Measurements from ENCODE around the gene SLC17A3.

SLC17A3 gene, protein sequence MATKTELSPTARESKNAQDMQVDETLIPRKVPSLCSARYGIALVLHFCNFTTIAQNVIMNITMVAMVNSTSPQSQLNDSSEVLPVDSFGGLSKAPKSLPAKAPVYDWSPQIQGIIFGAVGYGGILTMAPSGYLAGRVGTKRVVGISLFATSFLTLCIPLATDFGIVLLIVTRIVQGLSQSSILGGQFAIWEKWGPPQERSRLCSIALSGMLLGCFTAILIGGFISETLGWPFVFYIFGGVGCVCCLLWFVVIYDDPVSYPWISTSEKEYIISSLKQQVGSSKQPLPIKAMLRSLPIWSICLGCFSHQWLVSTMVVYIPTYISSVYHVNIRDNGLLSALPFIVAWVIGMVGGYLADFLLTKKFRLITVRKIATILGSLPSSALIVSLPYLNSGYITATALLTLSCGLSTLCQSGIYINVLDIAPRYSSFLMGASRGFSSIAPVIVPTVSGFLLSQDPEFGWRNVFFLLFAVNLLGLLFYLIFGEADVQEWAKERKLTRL

DNA sequence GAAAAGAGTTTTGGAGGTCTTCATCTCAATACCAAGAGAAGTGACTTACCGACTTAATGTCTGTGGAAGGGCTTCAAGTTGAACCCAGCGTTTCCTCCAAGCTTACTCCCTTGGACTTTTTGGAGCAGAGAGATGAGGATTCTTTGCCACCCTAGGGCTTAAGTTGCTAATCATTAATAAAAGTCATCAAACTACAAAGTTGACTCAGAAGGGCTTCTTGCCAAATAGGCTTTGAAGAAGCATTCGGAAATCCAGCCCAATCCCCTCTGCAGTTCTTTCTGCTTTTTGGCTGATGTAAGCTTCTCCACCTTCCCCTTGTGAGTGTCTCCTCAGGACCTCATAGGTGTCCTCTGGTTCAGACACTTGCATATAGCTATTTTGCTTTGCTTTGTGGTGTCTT lies at the start of gene SLC17A3:
Gene SLC17A3 (minus strand): TSS at position 126 of the 400 bp plus-strand sequence. CDS start 5,856 bp downstream, outside the sequence.
- DNase-seq (ENCODE audit: low read depth in 4 of 4, low spot score in 1 of 4): no peak

DNA sequence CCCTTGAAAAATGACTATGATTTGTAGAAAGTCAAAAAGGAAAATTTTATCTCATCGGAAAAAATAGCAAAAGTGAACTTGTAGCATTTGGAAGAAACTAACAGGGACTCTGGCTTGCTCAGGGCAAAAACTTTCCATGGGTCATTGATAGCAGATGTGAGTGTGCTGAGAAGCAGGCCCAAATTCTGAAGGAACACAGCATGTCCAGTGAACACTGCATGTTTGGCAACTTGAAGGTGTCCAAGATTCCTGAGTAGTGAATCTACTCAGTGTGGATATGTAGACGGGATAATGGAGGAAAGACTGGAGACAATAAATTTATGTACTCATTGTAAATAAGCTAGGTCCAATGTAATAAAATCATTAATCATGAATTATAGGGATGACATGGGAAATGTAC lies 48.3 kb upstream of the SLC17A3 start:
- DNase-seq (ENCODE audit: low read depth in 4 of 4, low spot score in 1 of 4): no peak

DNA sequence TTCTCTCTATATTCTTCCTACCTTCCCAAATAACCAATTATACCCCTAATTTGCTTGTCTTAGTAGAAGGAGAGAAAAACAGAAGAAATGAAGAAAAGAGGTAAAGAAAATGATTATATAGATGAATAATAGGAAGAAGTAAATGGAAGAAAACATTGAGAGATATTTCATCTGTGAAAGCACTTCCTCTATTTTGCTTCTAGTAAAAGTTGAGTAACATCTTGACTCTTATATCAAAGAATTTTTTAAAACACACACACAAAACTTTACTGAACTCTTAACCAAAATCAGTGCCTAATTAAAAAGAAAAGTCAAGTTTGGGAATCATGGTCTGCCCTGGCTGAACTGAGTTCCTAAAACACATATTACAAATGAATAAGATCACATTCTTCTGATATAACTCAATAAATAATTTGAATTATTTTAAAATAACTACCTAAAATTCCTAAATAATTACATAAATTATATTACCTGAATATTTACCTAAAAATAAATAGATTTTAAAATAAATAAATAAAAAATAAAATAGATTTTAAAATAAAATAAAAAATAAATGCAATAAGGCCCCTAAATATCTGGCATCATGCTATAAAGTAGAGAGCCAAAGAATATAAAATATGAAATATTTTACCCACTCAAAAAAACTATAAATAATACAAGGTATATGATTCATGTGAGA lies 47.6 kb upstream of the SLC17A3 start:
- DNase-seq (ENCODE audit: low read depth in 4 of 4, low spot score in 1 of 4): no peak

DNA sequence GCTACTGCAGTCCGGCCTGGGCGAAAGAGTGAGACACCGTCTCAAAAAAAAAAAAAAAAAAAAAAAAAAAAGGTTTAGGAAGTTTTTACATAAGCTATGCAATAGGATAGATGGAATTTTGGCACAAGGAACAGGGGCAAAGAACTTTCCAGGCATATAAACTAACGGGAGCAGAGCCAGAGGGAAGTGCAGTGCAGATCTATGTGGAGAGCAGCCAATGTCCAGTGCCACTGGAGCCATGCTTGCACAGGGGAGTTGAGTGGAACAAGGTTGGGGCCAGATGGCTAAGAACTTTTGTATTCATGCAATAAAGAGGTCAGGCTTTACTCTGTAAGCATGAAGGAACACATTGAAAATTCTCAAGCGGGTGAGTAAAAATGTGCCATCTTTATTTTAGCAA lies 45.6 kb upstream of the SLC17A3 start:
- no peak for DNase-seq (ENCODE audit: low read depth in 4 of 4, low spot score in 1 of 4)

DNA sequence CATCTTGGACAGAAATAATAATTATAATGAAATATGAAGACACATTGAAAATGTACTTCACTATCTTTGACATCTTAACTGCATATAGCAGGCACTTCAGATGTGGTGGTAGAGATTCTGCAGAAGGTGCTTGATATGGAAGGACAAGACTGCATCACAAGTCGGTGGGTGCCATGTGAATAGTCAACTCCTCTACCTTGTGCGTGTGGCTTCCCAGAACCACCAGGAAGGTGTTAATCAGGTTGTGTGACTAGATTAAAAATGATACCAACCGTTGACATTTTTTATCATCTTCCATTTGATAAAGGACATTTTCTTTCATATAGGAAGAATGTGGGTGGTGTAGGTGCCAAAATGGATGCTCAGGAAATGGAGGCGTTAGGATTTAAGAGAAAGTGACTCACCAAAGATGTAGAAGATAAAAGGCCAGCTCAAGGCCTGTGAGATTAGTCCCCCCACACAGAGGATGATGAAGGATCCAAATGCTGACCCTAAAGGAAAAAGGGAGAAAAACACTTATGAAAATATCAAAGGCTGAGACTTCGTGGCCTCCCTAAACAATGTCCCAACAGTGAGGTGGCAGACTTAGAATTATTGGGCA lies 44.1 kb upstream of the SLC17A3 start:
- DNase-seq (ENCODE audit: low read depth in 4 of 4, low spot score in 1 of 4): peak in 1 of 4 experiments; percentile 22

DNA sequence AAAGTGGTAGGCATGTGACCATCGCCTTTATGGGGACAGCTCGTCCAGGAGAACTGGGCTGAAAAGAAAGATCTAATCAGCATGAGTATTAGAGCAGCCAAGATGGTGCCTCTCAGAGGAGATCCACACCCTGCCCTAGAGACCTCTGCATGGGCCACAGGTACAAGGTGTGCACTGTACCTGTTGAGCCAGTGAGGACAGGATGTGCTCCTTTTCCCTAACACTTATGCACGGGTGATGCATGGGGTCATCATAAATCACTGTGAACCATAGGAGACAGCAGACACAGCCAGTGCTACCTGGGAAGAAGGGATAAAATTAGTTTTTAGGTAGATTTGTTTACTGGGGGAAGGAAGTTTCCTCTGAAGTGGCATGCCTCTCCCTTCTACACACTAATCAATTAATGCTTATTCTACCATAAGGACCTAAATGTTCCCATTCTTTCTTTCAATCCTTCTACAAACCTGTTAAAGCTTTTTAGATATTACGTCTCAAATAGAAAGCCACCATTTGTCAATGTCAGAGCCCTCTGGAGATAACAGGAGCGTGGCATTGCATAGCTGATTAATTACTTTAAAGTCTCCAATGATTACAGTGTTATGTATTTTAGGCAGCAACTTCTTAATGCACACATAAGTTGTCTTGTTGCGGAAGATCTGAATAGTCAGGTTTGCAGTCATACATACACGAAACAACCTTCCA lies 42.9 kb upstream of the SLC17A3 start:
- DNase-seq (ENCODE audit: low read depth in 4 of 4, low spot score in 1 of 4): no peak

DNA sequence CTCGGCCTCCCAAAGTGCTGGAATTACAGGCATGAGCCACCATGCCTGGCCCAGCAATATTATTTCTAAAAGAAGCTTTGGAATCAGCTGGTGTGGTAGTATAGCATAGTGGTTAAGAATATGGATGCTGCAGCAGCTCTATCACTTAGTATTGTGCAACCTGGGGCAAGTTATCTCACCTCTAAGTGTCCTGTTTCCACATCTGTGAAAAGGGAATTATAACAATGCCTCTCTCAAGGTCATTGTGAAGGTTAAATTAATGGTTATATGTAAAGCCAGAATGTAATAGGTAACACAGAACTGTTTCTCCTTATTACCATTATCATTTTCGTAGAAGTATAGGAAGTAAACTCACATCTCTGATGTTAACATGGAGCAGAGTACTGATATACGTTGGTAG lies 42.3 kb upstream of the SLC17A3 start:
- no peak for DNase-seq (ENCODE audit: low read depth in 4 of 4, low spot score in 1 of 4)

DNA sequence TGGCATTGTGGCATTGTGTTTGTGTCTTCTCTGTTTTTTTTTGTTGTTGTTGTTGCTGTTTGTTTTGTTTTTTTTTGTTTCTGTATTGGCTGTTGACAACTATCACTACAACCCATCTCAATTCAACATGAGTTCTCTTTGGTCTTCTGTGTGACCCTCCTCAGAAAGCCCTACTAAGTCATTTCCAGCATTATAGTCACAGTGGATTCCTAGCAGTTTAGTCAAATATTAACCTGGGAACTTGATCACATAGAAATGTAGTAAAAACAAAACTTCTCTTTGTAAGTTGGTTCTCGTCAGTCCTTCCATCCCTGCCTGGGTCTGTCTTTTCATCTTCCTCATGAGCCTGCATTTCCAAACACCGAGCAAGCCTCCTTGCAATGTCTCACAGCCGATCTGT lies 39.7 kb upstream of the SLC17A3 start:
- DNase-seq (ENCODE audit: low read depth in 4 of 4, low spot score in 1 of 4): no peak

DNA sequence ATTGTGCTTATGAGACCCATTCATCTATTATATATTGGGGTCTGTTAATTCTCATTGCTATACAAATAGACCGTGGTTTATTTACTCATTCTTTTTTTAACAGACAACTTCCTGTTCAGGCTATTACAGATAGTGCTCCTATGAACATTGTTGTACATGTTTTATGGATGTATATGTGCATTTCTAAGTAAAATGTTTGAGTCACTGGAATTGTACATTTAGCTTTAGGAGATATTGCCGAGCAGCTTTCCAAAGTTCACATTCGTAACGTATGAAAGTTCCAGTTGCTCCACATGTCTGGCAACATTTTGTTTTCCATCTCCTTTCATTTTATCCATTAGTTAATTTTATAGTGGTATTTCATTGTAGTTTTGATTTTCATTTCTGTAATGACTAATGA lies 37.3 kb upstream of the SLC17A3 start:
- DNase-seq (ENCODE audit: low read depth in 4 of 4, low spot score in 1 of 4): no peak

DNA sequence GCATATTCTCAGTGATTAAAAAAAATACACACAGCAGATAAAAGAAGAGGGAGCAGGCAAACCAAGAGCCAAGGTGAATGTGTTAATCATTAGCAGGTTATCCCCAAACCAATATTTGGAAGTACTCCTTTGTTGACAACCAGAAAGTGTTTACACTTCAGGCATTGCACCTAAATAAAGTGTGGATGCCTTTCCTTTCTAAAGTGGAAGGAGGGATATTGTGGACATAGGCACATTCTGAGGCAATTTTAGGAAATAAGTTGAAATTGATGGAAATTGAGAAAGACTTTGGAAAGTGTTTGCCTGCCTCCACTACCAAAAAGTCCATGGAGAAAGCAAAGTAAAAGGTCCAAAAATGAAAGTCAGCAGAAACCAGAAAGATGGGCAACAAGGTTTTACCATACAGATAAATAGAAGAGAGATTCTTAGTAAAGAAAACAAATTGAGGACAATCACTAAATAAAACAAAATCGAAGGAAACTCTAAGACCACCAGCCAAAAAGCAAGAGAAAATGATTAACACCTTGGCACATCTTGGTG lies 33.5 kb upstream of the SLC17A3 start:
- DNase-seq (ENCODE audit: low read depth in 4 of 4, low spot score in 1 of 4): no peak

DNA sequence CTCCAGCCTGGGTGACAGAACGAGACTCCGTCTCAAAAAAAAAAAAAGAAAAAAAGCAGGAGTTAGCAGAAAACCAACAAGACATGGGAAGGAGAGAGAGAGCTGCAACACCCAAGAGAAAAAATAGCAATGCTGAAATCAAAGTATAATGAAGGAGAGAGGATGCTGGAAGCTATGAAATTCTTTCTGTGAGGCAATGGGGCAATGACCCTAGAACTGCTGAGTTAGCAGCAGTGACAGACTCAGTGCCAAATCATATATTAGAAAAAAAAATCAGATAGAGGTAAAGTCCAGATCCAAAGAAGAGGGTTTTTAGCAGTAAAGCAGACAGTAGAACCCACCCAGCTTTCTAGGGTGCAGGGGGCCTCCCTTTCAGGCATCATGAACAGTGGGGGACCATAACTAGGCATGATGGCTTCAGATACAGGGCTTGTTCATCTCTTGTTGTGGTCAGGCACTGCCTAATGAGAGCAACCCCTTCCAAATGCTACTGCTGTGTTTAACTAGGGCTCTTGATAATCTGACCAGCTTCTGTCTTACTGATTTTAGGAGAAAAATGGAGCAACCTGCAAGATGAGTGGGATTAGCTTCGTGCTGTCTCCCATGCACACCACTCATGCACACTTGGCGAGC lies 29.5 kb upstream of the SLC17A3 start:
- DNase-seq (ENCODE audit: low read depth in 4 of 4, low spot score in 1 of 4): no peak

DNA sequence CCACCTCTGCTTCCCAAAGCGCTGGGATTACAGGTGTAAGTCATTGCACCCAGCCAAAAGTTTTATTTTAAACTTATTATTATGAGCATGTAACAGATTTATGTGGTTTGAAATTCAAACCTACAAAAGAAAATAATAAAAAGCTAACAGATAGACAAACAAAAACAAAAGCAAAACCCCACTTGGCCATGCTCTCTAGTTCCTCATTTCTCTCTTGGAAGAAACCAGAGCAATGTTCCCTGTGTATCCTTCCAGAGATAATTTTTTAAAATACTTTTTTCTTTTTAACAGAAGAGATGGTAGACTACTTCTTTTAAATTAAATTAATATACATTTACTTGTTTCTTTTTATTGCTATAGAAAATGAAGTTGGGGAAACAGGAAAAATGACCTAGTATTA lies 28.0 kb upstream of the SLC17A3 start:
- DNase-seq (ENCODE audit: low read depth in 4 of 4, low spot score in 1 of 4): no peak

DNA sequence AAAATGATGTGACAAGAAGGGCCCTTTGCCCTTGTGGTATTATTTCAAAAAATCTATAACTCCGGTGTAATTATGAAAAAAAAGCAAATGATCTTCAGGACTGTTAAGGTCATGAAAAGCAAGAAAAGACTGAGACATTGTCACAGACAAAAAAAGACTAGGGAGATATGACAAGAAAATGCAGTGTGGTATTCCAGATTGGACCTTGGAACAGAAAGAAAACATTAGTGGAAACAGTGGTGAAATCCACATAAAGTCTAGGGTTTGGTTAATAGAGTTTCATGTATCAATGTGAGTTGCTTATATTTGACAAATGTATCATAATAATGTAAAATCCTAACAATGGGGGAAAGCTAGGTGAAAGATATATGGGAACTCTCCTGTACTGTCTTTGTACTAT lies 26.8 kb upstream of the SLC17A3 start:
- DNase-seq (ENCODE audit: low read depth in 4 of 4, low spot score in 1 of 4): no peak

DNA sequence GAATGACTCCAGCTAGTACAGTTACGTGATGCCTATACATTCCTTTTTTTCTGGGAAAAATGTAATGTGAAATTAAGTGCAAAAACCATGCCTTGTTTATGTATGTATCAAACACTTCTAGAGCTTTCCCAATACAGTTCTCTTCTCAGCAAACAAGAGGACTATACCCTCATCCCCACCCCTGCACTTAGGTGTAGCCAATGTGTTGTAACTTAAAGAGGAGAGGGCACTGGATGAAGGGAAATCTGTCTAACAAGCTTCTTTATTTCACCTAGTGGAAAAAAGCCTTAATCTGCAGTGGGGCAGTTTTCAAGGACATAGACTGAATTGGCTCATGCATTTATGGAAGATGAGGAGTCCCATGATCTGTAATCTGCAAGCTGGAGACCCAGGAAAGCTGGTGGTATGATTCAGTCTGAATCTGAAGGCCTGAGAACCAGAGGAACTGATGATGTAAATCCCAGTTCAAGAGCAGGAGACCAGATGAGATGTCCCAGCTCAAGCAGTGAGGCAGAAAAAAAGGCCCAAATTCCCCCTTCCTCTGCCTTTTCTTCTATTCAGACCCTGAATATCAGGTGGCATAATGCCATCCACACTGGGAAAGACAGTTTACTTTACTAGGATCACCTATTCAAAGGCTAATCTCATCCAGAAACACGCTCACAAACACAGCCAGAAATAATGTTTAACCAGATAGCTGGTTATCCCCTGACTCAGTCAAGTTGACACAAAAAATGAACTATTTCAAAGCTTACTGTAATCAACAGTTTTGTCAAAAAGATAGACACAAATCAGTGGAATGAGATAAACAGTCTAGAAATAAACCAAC lies 25.8 kb upstream of the SLC17A3 start:
- DNase-seq (ENCODE audit: low read depth in 4 of 4, low spot score in 1 of 4): no peak

DNA sequence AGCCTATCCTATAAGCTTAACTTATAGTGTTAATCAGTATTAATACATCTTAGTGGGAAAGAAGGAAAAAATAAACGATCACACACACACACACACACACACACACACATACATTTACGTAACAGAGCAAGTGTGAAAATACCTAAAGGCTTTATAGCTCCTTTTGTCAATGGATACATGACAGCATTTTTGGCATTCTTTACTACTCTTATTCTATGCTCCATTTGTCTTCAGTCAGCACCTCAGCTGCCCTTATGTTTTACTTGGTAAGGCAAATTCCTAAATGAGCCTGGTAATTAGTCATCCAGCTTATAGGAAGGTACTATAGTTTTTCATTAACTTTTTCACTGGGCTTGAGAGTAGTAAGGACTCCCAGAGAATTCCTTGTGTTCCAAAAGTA lies 25.1 kb upstream of the SLC17A3 start:
- DNase-seq (ENCODE audit: low read depth in 4 of 4, low spot score in 1 of 4): no peak

DNA sequence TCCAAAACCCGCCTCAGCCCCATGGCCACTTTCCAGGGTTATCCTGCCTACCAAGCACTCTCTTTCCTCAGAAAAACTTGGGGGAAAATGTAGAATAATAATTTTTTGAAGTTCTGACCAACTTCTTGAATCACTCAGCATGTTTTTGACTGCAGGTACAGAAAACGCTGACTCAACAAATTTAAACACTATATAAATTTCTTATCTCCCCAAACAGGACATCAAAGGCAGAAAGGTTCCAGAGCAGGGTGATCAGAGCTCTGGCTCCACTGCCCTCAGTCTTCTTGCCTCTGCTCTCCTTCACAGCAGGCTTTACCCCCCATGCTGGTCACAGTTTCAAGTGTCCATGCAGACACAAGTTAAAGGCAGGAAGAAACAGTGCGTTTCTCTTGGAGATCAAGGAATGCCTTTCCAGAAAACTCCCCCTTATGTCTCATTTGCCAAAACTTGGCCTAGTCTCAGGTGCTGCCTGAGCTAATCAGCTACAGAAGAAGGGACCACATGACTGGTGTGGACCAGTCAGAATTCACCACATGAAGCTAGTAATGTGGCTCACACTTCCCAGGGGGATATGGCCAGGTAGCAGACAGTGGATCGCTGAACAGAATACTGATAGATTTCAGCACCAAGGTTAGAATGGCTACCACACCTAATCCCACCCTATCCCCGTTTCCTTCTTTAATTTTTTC lies 24.4 kb upstream of the SLC17A3 start:
- DNase-seq (ENCODE audit: low read depth in 4 of 4, low spot score in 1 of 4): no peak

DNA sequence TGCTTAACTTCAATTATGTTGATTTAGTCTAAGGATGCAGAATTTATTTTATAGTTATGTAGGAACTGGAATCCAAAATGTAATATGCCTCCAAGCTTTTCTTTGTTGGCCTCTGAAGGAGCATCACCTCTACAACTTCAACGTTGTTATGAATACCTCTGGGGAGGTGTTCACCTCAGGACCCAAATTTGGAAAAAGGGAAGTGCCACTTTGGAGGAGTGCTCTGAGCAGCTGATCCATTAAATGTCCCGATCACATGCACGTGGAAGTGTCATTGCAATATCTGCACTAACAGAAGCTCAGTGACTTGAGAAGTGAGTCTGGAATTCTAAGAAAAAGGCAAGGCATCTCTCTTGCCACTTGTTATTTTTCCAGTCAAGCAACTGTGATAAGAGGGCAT lies 22.2 kb upstream of the SLC17A3 start:
- DNase-seq (ENCODE audit: low read depth in 4 of 4, low spot score in 1 of 4): no peak

DNA sequence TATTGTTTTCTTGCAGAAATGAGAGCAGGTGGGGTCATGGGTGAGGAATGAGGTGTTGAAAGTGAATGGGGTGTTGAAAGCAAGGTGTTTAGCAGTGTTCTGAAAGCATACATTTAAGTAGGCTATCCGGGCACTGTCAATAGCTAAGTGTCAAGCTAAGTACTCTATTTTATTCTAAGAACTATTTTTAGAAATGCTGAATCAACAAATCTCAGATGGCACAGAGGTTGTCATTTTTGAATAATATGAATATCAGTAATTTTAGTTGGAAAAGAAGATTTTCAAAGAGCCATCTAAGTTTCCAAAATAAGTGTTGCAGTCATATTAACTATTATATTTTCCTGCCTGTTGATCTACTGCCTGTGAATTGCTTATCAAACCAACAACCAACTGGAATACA lies 21.7 kb upstream of the SLC17A3 start:
- DNase-seq (ENCODE audit: low read depth in 4 of 4, low spot score in 1 of 4): no peak

DNA sequence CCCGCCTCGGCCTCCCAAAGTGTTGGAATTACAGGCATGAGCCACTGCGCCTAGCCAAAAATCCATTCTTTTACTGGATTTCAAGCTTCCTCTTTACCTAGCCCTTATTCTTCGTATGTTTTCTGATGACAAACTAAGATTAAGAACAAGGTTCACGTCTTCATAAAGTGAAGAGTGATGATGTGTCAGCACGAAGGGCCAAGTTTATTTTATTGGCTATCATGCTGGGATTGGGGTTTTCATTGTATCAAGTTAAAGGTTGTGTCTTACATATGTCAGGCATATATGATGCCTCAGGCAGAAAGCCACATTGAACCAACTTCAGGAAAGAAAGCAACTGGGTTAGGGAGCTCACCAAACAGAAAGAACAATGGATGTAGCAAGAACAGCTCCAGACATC lies 19.7 kb upstream of the SLC17A3 start:
- DNase-seq (ENCODE audit: low read depth in 4 of 4, low spot score in 1 of 4): no peak
